SIG-M5 (cell line): Measurements from ENCODE around the gene MAPRE3.

ENCODE experiments used
- DNase-seq: peaks from one replicate; lab custom pipeline; 2025; lab: John Stamatoyannopoulos, UW

Gene MAPRE3

GRCh38 chr2:27040282-27040681 is 69.8 kb downstream of the MAPRE3 start:
- no peak for DNase-seq

- no peak for DNase-seq
These were observed 71.3 kb downstream of the MAPRE3 start for GRCh38 chr2:27041752-27042151.

GRCh38 chr2:27042159-27042661 is 71.8 kb downstream of the MAPRE3 start:
- DNase-seq: no peak

- DNase-seq: no peak
These were observed 72.7 kb downstream of the MAPRE3 start for GRCh38 chr2:27042985-27043634.

- no peak for DNase-seq
These were observed 79.2 kb downstream of the MAPRE3 start for GRCh38 chr2:27049422-27050280.

DNA sequence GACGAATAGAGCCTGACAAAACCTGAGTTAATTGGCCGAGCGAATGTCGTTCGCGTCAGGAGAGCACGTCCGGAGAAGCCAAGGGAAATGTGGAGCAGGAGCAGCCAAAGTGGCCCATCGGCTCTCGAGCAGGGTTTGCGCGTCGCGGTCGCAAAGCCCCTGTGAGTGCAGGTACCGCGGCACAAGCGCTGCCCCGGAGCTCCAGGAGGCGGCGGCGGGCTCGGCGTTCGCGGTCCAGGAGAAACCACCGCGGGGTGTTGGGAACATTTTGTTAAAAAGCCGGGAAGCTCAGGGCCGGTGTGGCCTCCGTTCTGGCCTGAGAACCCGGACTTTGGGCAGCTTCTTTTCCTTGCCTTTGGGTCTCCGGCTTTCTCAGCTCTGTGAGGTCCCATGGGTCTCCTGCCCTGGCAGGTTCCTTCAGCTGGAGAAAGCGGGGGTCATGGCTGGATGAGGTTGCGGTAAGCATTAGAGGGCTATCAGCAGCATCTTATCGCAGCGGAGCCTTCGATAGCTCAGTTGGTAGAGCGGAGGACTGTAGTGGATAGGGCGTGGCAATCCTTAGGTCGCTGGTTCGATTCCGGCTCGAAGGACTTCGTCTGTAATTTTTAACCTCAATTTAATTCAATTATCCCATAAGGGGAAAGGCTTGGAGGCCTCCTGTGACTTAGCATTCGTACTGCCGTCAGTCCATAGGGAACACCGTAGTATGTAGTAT is 80.0 kb downstream of the MAPRE3 start:
- peak; percentile 78 for DNase-seq

- DNase-seq: peak; percentile 84
These were observed 80.8 kb downstream of the MAPRE3 start, which contains the start of gene AGBL5 for GRCh38 chr2:27050996-27051901. Gene AGBL5, plus strand, starts transcription at chr2:27051668. Its CDS starts 1,291 bp downstream, at chr2:27052959.

DNA sequence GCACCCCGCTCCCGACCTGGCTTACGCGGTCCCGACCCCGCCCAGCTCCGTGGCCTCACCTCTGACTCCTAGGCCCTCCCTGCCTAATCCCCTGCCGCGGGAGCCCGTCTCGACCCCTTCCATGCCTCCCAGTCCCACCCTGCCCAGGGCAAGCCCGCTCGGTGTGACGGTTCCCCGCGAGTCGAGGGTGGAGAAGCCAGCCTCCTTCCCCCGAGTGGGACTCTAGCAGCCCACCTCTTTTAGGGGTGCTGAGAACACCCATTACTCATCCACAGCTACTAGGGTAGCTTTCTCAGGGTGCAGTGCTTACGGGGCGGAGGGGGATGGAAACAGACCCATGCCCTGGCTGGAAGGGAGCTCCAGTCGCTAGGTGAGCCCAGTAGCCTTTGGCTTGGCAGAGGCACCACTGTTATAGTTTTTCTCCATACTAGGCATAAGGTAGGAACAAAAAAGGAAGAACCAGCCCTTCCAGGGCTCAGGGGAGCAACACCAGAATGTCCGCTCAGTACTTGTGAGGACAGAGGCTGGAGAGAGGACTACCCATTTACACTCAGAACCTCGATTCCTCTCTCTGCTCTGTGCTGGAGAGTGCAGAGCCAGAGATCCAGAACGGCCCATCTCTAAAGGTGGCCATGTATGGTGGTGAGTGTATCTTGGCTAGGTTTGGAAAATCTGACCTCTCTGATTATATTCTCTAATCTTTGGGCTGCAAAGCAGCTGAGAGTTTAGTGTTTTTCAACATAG is 81.6 kb downstream of the MAPRE3 start:
- DNase-seq: no peak

GRCh38 chr2:27053321-27053720 is 82.9 kb downstream of the MAPRE3 start:
- no peak for DNase-seq

GRCh38 chr2:27053776-27054175 is 83.3 kb downstream of the MAPRE3 start:
- no peak for DNase-seq

- no peak for DNase-seq
These were observed 84.3 kb downstream of the MAPRE3 start for GRCh38 chr2:27054721-27055120.

GRCh38 chr2:27057184-27057583 is 86.7 kb downstream of the MAPRE3 start:
- no peak for DNase-seq

GRCh38 chr2:27058210-27058609 is 87.8 kb downstream of the MAPRE3 start:
- DNase-seq: no peak

- no peak for DNase-seq
These were observed 88.8 kb downstream of the MAPRE3 start for GRCh38 chr2:27059141-27059820.

GRCh38 chr2:27060323-27060722 is 89.9 kb downstream of the MAPRE3 start:
- DNase-seq: no peak

DNA sequence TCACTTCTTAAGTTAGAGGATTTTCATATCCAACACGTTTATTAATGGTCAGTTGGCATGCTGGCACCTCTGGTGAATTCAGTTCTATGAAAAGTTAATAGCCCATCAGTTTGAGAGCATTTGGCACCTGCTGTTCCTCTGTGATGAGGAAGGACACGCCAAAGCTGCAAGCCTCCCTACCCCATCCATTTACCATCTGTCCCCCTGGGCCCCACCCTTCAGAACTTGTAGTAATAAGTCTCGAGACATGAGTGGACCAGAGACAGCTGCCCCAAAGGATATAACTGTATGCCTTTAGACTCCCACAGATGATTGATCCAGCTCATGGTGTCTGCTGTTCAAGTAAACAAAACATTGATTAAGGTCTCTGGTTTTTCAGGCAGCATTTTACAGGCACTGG is 94.7 kb downstream of the MAPRE3 start:
- DNase-seq: no peak

- DNase-seq: no peak
These were observed 96.9 kb downstream of the MAPRE3 start for GRCh38 chr2:27067385-27067784.

GRCh38 chr2:27069436-27069835 is 99.0 kb downstream of the MAPRE3 start:
- no peak for DNase-seq

DNA sequence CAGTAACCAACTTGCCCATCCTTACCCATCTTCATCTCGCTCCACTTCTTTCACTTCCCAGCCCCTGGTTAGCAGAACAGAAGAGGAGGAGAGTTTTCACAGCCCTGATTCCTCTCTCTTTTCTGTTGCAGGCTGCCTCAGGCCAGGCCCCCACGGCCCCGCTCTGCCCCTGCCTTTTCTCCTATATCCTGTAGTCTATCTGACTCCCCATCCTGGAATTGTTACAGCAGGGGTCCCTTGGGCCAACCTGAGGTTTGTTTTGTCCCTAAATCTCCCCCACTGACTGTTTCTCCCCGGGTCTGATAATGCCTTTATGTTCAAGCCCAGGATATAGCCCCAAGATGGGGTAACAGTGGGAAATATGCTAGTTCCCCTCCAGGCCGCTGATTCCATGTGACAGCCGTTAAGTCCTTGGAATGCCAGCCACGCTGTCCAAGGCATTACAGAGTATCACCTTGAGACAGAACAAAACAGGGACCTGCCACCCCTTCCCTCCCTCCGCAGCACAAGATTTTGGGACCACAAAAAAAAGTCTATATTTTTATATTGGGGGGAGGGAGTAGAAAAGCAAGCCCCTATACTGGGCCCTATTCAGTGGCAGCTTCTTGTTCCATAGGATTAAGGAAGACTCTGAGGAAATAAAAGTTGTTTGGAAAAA is 99.7 kb downstream of the MAPRE3 start:
- DNase-seq: no peak
